ENCODE results near the gene MCUR1. TPM values are rescaled to one million over a fixed set of nuclear protein-coding genes. Genes with fewer than 3 reads are reported as not detected.

The MCUR1 gene
- total and polyA plus RNA-seq, 2 of the 13 experiments (the other 11 are each of a cell fraction or from before 2014, with no cell fraction given) = 8.0 to 29.6 TPM

GRCh38 chr6:13811627-13812358, 2.6 kb downstream of the MCUR1 start:
- H3K4me3 ChIP-seq (replicated peaks in 1 of 3; ENCODE audit: insufficient read depth in 1 of 3, low read depth in 2 of 3, low read length in 3 of 3) = no peak overlapping the region
- H4K20me1 ChIP-seq (ENCODE audit: insufficient read depth, low read length) = no peaks in the 10 kb centered on the region
- no peak for ATAC-seq
- peaks cover 36% of the 10 kb centered on the region for H3K79me2 ChIP-seq (ENCODE audit: insufficient read depth, low read length)
- H2AFZ ChIP-seq (ENCODE audit: low read length) = no peak overlapping the region
- intact Hi-C loops (cut with micrococcal nuclease; ENCODE audit: unreplicated experiment) = loop anchor here (5.0 kb wide), 2 partner anchors 99 to 239 kb away; partner anchors contain the start of genes RANBP9 and SIRT5
- peaks cover 39% of the 10 kb centered on the region for H3K4me1 ChIP-seq (ENCODE audit: insufficient read depth, low read length)
- H3K27me3 ChIP-seq (ENCODE audit: control insufficient read depth in 1 of 2, insufficient read depth in 2 of 2, low read length in 2 of 2) = no peaks in the 10 kb centered on the region
- H3K9ac ChIP-seq (ENCODE audit: insufficient read depth, low read depth, low read length) = no peak overlapping the region
- no peaks in the 10 kb centered on the region for H3K9me3 ChIP-seq (ENCODE audit: low read length)
- no peak overlapping the region for H3K4me2 ChIP-seq (ENCODE audit: low read depth, low read length)
- POLR2A ChIA-PET = interaction anchor here (1.0 kb wide), 1 partner anchor 196 kb away, joined by 3 read pairs; the partner anchor contains the start of gene NOL7
- BruUV-seq (replicated peaks) = no TSS peak
- TF ChIP-seq KMT2A (CRISPR knock-in tag; IDR thresholded peaks at IDR 0.05) = no peak
- TF ChIP-seq RFXANK (CRISPR knock-in tag; IDR thresholded peaks at IDR 0.05) = no peak
- TF ChIP-seq ATF5 (CRISPR knock-in tag; IDR thresholded peaks at IDR 0.05; ENCODE audit: low read depth) = no peak
- 0 out of 2 replicates have a peak, but pooled peaks have one; percentile 15 for TF ChIP-seq ZBTB33 (CRISPR knock-in tag; IDR thresholded peaks at IDR 0.05)
- H3K27ac ChIP-seq (ENCODE audit: extremely low read length, insufficient read depth, low read length) = no peak overlapping the region
- in situ Hi-C loops (cut with HindIII; ENCODE audit: extremely low pct_ligation_motif_present, low pct_unique_long_range_greater_than_20kb) = no loop called here
- 89% methylated on average over 8 of the region's 8 CpGs for whole genome bisulfite sequencing (ENCODE audit: low lambda C conversion rate)
- peaks cover 3 to 4% of the 10 kb centered on the region in 2 experiments; a peak in 3 of 5 replicates for H3K36me3 ChIP-seq (replicated peaks in 1 of 2; ENCODE audit: control insufficient read depth in 1 of 2, insufficient read depth in 2 of 2, low read length in 2 of 2)
- FAIRE-seq = no peak
- DNase-seq (ENCODE audit: low spot score) = no peak
- CTCF ChIA-PET (ENCODE audit: low intra/inter-chr PET ratio, low total read pairs) = no interaction called here

Data from HepG2 (cell line).